GM18520 (cell line): ENCODE data around the gene CASKIN1.
A peak's percentile ranks its signal among the peaks of the same experiment; 100 is the strongest.
"Not testable (repeated sequence)": the region's sequence is repeated elsewhere in the genome, so short reads cannot be mapped to it uniquely, and the experiment has no call there.

Experiments used
- ATAC-seq: cut with Tn5 transposase; IDR thresholded peaks from one replicate; pipeline ENCODE4 v1.9.1; 2021; ENCODE audit not compliant: unreplicated experiment

Gene CASKIN1

DNA sequence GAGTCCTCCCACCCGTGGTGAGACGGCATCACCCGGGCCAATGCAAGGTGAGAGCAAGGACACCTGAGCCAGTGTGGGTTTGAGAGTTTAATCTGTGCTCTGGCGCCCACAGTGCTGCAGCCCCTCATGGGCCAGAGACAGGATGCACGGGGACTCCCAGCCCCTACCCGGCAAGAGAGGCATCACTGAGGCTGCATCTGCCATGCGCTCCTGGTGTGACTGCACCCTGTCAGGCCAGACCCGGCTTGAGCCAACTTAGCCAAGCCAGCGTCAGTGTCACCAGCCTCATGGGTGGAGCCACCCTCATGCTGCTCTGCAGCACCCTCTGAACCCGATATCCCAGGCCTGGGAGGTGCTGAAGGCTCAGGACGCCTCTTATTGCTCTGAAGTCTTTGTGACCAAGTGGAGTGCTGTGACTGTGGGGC, 15.5 kb upstream of the CASKIN1 start:
- no peak for ATAC-seq

DNA sequence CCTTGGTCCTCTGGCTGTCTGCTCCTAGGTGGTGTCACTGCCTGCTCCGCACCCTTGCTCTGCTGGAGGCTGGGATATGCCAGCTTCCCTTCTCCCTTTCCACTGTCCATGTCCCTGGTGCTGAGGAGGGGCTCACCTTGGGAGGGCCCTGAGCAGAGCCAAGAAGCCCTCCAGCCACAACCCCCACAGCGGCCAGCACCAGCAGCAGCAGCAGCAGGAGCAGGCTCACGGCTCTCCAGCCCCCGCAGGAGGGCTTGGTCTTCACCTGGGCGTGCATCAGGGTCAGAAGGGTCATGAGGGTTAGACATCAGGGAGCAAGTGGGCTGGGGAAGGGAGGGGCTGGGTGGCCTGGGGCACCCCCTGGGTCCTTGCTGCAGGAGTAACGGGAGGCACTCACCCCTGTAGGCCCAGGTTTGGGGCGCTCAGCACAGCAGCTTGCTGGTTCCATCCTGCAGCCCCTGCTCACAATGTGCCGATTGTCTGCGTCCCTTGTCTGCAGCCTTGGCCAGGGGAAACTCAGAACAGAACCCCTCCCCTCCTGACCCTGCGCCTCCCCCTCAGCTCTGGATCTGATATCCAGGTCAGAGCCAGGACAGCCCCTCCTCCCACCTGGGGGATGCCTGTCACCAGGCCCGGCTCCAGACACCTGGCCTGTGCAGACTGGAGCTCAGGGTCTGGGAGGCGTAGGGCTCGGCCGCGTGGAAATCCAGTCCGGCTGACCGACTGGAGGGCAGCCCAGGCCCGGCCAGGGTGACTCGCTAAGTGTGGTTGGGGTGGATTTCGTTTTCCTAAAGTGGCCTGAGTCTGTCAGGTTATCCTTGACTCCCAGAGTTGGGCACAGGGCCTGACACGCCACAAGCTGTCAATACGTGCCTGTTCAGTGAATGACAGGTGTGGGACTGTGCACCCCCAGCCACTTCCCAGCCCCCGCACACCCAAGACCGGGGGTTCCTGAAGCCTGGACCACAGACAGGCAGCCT, 14.3 kb upstream of the CASKIN1 start, which contains the start of gene BRICD5:
Gene BRICD5, minus strand, starts transcription at position 478 of the 980 bp plus-strand sequence. Its CDS starts 30 bp downstream, at position 448.
- ATAC-seq = no peak

DNA sequence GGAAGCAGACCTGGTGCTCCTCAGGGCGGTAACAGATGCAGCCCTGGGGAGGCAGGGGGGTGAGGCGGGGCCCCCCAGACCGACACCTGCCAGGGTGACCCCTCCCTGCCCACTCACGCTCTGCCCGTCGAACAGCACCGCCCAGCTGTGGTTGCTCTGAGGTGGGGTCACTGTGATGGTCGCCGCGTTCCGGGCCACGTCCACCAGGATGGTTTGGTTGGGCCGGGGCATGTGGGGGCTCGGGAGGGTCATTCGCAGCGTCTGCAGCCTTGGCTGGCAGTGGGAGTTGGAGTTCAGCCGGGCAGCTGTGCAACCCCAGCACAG, 13.6 kb upstream of the CASKIN1 start:
- no peak for ATAC-seq

DNA sequence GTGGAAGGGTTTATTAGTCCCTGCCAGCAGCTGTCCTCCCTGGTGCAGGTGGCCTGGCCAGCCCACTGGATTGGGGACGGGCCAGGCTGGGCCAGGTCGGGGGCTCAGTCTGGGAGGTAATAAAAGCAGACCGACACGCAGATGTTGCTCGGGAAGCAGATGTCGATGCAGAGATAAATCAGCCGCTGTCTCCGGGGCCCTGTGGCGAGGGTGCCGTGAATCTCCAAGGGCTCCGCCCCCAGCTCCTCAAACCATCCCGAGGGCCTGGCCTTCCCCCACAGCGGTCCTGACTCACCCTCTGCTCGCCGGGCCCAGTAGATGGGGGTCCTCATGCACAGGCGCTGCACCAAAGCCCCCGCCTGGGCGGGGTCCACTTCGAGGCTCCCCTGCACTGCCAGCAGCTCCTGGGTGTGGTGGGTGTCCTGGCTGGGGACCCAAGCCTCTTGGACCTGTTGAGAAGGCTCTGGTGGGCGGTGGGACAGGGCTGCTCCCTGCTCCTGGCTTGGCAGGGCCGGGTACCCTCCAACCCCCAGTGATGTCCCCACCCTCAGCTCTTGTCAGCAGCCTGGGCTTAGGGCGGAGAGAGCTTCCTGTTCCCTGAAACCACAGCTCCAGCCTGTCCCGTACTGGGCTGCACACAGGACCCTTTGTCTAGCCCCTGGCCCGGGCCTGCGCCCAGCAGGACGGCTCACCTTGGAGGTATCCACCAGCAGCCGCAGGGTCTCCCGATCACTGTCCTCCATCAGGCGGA, 13.0 kb upstream of the CASKIN1 start:
- no peak for ATAC-seq

DNA sequence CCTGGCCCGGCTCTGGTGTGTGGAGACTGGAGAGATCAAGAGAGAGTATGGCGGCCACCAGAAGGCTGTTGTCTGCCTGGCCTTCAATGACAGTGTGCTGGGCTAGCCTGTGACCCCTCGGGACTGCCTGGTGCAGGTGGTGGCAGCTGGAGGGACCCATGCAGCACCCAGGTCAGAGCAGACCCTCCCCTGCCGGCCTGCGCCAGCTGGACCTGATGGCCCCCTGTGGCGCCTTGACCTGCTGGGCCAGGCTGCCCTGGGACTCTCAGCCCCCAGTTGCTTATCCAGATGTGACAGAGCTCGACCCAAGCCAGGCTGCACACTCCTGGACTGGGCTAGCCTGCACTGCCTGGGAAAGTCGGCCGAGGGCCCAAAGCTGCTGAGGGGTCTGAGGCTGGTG, 12.4 kb upstream of the CASKIN1 start:
- no peak for ATAC-seq

DNA sequence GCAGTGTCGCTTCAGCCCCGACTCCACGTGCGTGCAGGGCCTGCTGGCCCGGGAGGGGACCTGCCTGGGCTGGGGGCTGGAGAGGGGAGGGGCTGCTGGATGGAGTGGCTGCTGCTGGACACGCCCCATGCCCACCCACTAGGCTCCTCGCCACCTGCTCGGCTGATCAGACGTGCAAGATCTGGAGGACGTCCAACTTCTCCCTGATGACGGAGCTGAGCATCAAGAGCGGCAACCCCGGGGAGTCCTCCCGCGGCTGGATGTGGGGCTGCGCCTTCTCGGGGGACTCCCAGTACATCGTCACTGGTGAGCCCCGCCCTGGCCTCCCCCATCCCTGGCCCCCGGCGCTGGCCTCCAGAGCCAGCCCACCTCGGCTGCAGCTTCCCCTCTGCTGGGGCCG, 11.9 kb upstream of the CASKIN1 start:
- ATAC-seq = no peak

DNA sequence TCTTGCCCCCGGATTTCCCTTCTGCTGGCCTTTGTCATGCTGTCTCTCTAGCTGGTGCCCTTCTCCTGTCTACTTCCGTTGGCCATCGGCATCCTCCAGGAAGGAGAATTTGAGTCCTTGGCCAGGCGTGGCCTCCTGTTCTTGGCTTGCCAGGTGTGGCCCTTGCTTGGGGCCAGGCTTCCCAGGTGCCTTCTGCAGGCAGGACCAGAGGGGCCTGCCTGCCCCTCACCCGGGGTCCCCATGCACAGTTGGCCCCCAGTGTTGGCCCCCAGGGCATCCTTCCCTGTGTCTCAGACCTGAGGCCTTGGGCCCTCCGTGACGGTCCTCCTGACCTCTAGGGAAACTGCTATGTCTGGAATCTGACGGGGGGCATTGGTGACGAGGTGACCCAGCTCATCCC, 11.5 kb upstream of the CASKIN1 start:
- ATAC-seq = no peak

DNA sequence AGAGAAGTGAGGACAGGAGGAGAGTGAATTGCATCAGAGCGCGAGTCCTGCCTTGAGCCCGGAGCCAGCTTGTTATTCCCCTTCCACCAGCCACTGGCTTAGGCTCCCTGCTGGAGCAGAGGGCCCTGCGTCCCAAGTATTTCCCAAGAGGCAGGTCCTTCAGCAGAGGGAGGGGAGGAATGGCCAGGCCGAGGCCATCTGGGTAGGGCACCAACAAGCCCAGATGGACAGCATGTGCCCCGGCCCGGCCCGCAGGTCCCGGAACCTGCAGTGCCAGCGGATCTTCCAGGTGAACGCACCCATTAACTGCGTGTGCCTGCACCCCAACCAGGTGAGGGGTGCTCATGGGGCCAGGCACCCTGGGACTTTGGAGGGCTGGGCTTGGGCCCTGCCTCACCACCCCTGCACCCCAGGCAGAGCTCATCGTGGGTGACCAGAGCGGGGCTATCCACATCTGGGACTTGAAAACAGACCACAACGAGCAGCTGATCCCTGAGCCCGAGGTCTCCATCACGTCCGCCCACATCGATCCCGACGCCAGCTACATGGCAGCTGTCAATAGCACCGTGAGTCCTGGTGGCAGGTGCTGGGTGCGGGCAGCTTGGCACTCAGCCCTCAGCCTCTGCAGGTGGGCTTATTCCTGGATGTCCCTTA, 10.5 kb upstream of the CASKIN1 start:
- no peak for ATAC-seq

DNA sequence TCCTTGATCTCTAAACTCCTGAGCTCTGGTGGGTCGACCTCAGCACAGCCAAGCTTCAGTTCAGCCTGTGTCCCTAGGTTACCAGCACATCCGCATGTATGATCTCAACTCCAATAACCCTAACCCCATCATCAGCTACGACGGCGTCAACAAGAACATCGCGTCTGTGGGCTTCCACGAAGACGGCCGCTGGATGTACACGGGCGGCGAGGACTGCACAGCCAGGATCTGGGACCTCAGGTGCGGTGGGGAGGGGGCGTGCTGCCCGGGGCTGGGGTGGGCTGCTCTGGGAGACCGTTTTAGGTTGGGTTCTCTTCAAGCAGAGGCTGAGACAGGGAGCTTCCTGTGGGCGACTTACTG, 10.0 kb upstream of the CASKIN1 start:
- ATAC-seq = no peak

DNA sequence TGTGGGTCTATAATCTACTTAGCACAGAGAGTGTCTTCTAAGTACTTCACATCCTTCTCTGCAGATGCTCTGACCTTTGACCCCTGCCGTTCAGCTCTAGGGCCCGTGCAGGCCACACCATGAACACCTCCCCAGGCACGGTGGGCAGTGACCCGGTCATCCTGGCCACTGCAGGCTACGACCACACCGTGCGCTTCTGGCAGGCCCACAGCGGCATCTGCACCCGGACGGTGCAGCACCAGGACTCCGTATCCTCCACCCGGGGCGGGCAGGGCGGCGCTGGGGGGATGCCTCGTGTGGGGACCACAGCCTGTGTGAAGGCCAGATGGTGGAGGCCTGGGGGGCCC, 9.5 kb upstream of the CASKIN1 start:
- ATAC-seq = no peak

DNA sequence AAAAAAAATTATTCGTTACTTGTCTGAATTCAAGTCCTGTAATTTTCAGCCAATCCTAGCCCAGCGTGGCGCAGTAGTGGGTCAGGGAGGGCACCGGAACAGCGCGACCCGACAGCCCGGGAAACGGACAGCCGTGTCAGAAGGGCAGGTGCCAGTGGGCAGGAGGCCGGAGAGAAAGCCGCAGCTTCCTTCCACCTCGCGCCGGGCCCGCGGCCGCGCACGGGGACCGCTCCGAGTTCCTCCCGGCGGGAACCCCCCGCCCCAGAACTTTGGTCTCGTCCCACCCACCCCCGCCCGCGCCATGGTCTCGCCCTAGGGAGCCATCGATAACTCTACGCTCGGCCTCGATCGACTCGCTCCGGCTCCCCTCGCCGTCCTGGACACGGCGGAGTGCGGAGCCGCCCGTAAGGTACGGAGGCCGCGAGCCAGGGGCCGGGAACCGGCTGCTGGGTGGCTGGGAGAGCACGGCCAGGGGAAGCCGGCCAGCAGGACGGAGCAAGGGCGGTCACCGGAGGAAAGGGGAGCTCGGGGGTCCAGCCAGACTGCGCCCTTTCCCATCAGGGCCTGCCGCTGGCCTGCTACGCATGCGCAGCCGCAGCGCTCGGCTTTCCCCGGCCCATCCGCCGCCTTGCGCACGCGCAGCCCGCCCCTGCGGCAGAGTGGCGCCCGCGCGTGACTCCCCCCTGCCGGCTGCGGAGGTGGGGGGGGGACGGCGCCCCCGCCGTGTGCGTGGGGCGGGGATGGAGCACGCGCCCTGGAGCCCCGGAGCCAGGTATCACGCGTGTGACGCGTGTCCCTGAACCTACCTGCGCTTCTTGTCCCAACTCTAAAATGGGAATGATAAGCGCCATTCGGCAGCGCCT, 8.9 kb upstream of the CASKIN1 start, which contains the start of gene MLST8:
Gene MLST8, plus strand, starts transcription at position 351 of the 863 bp plus-strand sequence. CDS start 632 bp downstream, outside the sequence.
- peak; percentile 75 for ATAC-seq

DNA sequence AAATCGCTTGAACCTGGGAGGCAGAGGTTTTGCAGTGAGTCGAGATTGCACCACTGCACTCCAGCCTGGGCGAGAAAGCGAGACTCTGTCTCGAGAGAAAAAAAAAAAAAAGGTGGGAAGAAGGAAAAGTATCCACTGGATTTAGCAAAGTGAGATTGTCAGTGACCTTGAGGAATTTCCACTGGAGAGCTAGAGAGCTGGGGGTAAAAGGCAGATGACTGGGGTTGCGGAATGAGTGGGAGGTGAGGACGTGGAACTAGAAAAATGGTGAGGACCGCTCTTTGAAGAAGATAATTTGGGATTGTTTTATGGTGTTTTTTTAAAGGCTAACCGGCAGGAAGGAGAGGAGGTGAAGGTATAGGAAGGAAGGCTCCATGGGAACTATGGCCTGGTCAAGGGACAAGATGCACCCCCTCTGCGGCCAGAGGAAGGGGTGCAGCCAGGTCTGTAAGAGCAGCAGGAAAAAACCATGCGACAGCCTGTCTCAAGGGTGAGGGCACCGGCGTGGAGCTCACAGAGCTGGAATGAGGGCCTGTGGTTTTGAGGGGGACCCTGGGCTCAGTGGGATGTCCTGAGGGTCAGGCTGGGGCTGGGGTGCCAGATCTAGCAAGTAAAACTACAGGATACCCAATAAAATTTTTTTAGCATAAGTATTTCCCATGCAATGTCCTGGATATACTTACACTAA, 8.2 kb upstream of the CASKIN1 start:
- ATAC-seq = no peak

DNA sequence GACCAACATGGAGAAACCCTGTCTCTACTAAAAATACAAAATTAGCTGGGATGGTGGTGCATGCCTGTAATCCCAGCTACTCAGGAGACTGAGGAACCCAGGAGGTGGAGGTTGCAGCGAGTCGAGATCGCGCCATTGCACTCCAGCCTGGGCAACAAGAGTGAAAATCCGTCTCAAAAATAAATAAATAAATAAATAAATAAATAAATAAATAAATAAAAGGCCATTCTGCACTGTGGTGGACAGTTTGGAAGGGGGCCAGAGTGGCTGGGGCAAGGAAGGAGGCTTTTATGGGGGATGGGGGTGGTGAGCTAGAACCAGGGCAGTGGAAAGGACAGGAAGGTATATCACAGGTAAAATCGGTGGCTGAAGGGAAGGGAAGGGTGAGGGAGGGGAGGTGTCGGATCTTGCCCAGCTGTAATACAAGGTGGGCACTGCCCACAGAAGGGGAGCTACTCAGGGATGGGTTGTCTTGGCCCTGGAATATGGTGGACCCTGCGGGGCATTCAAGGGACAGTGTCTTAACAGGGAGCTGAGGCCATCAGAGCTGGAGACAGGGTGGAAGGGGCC, 6.8 kb upstream of the CASKIN1 start:
- not testable (repeated sequence) for ATAC-seq

DNA sequence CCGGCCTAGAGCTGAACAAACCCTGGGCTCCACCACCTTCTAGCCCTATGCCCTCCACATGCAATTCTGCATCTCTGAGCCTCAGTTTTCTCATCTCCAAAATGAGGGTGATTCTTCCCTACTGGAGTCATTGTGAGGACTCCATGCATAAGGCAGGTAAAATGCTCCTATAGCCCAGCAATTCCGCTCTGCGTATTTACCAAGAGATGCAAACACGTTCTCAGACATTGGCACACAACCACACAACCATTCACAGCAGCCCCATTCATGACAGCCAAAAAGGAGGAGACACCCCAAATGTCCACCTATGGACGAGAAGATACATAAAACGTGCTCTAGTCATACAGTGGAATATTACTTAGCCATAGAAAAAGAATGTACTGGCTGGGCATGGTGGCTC, 3.9 kb upstream of the CASKIN1 start:
- ATAC-seq = no peak

DNA sequence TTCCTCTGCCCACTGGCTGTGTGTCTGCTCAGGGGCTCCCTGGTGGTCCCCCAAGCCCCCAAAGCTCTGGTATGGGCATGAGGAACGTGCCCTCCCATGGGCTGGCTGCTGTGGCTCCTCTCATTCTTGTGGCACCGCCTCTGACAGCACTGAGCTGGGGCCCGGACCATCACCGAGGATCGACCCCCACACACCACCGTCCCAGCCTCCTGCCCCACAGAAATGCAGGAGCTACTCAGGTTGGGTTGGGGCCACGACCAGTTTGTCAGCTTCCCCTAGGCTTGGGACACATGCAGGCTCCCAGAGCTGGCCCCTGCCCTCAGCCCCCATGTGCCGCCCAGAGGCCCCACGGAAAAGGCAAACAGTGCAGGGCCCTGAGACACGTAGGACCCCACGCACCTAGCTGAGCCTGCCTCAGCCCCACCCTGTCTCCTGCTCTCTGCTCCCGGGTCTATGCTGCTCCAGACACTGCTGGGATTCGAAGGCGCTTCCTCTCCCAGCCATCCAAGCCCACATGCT, 3.3 kb upstream of the CASKIN1 start:
- ATAC-seq = no peak

DNA sequence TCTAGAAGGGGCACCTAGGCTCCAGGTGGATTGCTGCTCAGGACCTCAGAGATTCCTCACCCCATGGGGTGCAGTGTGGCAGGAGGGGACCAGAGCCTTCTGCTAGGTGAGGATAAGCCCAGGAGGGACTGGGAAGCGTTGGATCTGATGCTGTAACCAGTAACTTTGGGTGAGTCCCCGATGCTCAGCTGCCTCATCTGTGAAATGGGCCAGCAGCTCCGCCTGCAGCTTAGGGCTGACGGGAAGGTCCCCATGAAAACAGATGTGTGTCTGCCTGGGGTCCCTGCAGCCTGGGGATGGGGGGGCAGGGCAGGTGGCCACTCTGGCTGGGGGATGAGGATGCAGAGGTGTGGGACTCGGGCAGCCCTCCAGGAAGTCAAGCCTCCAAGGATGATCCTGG, 2.7 kb upstream of the CASKIN1 start:
- ATAC-seq = no peak

DNA sequence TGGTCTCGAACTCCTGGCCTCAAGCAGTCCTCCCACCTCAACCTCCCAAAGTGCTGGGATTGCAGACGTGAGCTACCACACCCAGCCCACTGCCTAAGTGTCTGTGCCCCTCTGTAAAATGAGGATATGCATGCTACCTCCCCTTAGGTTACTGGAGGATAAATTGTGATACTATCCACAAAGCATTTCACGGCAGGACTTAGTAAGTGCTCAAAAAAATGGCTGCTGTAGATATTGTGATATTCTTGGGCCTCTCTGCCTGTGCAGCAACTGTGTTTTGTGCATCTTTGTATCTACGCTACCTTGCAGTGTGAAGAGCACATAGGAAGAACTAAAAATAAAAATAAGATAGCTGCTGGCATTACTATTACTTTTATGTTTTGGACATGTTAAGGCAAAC, 1.9 kb upstream of the CASKIN1 start:
- no peak for ATAC-seq

DNA sequence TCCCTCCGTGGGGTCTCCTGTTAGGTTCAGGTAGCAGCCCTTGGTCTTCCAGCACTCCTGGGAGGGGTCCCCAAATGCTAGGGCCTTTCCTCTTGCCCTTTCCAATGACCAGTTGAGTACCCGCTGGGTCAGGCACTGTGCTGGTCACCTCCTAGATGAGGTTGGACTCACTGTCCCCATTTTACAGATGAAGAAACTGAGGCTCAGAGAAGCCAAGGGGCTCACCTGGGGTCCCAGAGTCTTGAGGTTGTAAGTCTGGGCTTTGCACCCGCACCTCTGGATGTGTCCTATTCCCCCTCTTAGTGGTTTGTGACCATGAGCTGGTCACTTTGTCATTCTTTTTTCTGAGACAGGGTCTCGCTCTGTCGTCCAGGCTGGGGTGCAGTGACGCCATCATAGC, 1.4 kb upstream of the CASKIN1 start:
- no peak for ATAC-seq

DNA sequence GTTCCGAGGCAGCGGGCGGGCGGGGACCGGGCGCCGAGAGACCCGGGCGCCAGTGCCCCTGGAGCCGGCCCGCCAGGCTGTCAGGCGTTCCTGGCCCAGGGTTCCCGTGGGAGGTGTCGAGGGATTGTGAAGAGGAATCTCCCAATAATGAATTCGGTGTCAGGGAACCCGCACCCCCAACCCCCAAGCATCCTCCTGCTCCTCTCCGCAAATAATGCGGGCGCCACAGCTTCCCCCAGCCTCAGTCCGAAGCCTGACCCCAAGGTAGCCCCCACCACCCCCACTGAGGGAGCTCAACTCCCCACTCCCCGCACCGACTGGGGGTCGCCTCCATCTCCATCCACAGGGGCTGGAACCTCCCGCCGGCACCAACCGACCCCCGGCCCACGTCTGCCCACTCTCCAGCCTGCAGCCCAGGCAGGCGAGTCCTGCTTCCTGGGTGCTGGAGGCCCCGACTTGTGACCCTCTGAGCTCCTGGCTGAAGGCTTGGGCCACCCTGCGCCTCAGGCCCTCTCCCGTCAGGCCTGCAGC, 641 bp upstream of the CASKIN1 start:
- no peak for ATAC-seq
